ENCODE data around the gene GALNT13.

GRCh38 chr2:154243685-154244084, 372.0 kb downstream of the GALNT13 start:
- TF ChIP-seq CTCF (IDR thresholded peaks at IDR 0.05) (no peak), POLR2A (IDR thresholded peaks at IDR 0.05) (no peak)
